ENCODE measurements around the gene TAS2R16. TPM values are rescaled to one million over a fixed set of nuclear protein-coding genes. Genes with fewer than 3 reads are reported as not detected.
"Not testable (repeated sequence)": the region's sequence is repeated elsewhere in the genome, so short reads cannot be mapped to it uniquely, and the experiment has no call there.

TAS2R16 gene
- total RNA-seq, 2 experiments from 2014 or later, result not detected

DNA sequence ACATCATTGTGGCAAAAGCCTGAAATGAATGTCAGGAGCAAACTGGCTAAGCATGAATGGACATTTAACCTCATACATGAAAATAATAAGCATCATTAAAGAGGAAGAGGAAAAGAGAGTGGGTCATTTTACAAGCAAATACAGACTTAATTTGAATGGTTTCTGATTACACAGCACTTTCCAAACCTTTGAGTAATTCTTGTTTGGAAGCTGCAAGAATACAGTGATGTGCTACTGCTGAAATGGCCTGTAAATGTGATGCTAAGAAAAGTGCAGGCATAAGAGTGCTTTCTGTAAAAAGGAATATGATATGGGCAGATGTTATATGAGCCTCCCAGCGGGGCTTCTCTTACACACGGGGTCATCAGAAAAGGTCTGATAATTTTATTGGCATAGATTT lies 30.2 kb downstream of the TAS2R16 start:
- Mint-ChIP-seq H3K9me3 (peaks cover 1% of the 10 kb centered on the region), H3K27ac (no peak overlapping the region), H3K36me3 (ENCODE audit: low read depth) (no peaks in the 10 kb centered on the region), H3K27me3 (ENCODE audit: low read depth) (no peaks in the 10 kb centered on the region), H3K4me1 (ENCODE audit: low read depth) (no peaks in the 10 kb centered on the region), H3K4me3 (no peak overlapping the region)
- no peak for DNase-seq
- intact Hi-C loops (cut with micrococcal nuclease), result no loop called here
- CTCF ChIA-PET, result no interaction called here

DNA sequence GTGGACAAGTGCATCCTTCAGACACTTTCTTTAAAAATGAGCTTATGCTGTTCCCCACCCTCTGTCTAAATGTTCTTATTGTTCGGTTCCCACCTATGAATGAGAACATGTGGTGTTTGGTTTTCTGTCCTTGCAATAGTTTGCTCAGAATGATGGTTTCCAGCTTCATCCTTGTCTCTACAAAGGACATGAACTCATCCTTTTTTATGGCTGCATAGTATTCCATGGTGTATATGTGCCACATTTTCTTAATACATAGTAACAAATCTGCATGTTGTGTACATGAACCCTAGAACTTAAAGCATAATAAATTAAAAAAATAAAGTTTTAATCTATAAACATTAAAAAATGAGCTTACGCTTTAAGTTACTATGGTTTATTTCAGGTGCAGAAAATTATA lies 41.8 kb downstream of the TAS2R16 start:
- DNase-seq; H3K36me3 Mint-ChIP-seq (ENCODE audit: low read depth); H3K27ac Mint-ChIP-seq; H3K27me3 Mint-ChIP-seq (ENCODE audit: low read depth); H3K4me3 Mint-ChIP-seq; intact Hi-C loops (cut with micrococcal nuclease); H3K4me1 Mint-ChIP-seq (ENCODE audit: low read depth); CTCF ChIA-PET: not testable (repeated sequence)
- H3K9me3 Mint-ChIP-seq, result peaks cover 12% of the 10 kb centered on the region

DNA sequence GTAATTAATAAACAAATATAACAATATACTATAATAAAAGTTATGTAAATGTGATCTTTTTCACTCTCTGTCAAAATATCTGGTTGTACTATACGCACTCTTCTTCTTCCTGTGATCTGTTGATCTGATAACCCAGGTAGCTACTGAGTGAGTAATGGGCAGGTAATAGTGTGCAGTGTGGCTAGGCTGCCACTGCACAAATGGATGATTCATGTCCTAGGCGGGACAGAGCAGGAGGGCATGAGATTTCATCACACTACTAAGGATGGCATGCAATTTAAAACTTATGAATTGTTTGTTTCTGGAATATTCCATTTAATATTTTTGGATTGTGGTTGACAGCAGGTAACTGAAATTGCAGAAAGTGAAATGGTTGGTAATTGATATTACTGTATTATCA lies 44.5 kb downstream of the TAS2R16 start:
- no peak for DNase-seq
- Mint-ChIP-seq H3K4me3 (no peak overlapping the region), H3K36me3 (ENCODE audit: low read depth) (no peaks in the 10 kb centered on the region), H3K9me3 (peaks cover 8% of the 10 kb centered on the region), H3K4me1 (ENCODE audit: low read depth) (no peaks in the 10 kb centered on the region), H3K27ac (no peak overlapping the region), H3K27me3 (ENCODE audit: low read depth) (no peaks in the 10 kb centered on the region)
- CTCF ChIA-PET, result no interaction called here
- intact Hi-C loops (cut with micrococcal nuclease), result no loop called here

DNA sequence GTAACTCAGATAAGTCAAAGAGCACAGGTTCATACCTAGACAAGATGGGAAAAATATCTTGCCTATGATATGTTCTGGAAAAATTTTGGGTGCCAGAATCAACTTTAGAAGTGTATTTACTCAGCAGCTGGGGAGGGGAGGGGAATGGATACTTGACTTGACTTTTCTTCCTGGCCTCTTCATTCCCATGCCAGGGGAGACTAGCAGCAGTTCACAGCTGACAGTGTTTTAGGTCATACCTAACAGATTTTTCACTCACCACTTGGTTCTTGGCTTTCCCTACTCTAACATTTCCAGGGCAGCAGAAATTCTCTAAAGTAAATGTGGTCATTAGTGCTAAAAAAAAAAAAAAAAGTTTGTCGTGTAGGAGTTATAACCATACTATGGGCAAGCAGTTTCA lies 46.3 kb downstream of the TAS2R16 start:
- Mint-ChIP-seq H3K4me3 (no peak overlapping the region), H3K4me1 (ENCODE audit: low read depth) (no peaks in the 10 kb centered on the region), H3K36me3 (ENCODE audit: low read depth) (no peaks in the 10 kb centered on the region), H3K27me3 (ENCODE audit: low read depth) (no peaks in the 10 kb centered on the region), H3K9me3 (peaks cover 4% of the 10 kb centered on the region), H3K27ac (no peak overlapping the region)
- DNase-seq, result no peak
- CTCF ChIA-PET, result no interaction called here
- intact Hi-C loops (cut with micrococcal nuclease), result no loop called here

Other genes with a start within 250 kb of the TAS2R16 start
- gene CADPS2, start 109.2 kb downstream of the TAS2R16 start, total RNA-seq, result not detected
- not detected for gene SLC13A1, start 204.3 kb upstream of the TAS2R16 start, total RNA-seq

All from activated naive CD4-positive, alpha-beta T cell treated with anti-CD3 and anti-CD28 coated beads for 36 hours (primary cell).